ENCODE results near the gene PRELID3B.

GRCh38 chr20:59005523-59006166 is 36.9 kb downstream of the PRELID3B start:
- TF ChIP-seq CTCF (IDR thresholded peaks at IDR 0.05; ENCODE audit: low read depth, low read length, poor library complexity, severe bottlenecking) (no peak), EZH2phosphoT487 (IDR thresholded peaks at IDR 0.05; ENCODE audit: borderline replicate concordance, low read length) (no peak)

All from DOHH2 (cell line).